OCI-LY7 (cell line): ENCODE measurements around the gene FAM161B.

Experiments used
- CTCF ChIP-seq: fragments of 200-600 bp; sonication (generic); conservative IDR thresholded peaks from 2 replicates; pipeline ENCODE4 v1.5.1; 2014; ENCODE audit warnings: mild to moderate bottlenecking, antibody characterized with exemption, low read length, moderate library complexity, mixed read lengths
- EZH2phosphoT487 ChIP-seq: fragments of 200-600 bp; sonication (generic); IDR thresholded peaks from 2 replicates; pipeline ENCODE4 v1.6.1; 2018; ENCODE audit warnings: low read depth, borderline replicate concordance, mild to moderate bottlenecking, mixed run types, antibody characterized with exemption, low read length, moderate library complexity, mixed read lengths

- TF ChIP-seq CTCF (no peak), EZH2phosphoT487 (no peak)
Measured at GRCh38 chr14:73943083-73943482, 6.8 kb downstream of the FAM161B start.
